ENCODE results near the gene TINAG.
"Not testable (repeated sequence)": the region's sequence is repeated elsewhere in the genome, so short reads cannot be mapped to it uniquely, and the experiment has no call there.

The TINAG gene

GRCh38 chr6:54299542-54300269, 8.5 kb upstream of the TINAG start:
- DNase-seq (ENCODE audit: insufficient read length, low spot score) (no peak), FAIRE-seq (no peak)
- TF ChIP-seq POLR2A (IDR thresholded peaks at IDR 0.05; ENCODE audit: low read depth, low read length) = no peak
- no peak for TF ChIP-seq POU2F2 (IDR thresholded peaks at IDR 0.05; ENCODE audit: low read depth, low read length)
- no peak for TF ChIP-seq SPI1 (IDR thresholded peaks at IDR 0.05; ENCODE audit: low read depth, low read length)
- no peak for TF ChIP-seq POLR2AphosphoS5 (IDR thresholded peaks at IDR 0.05; ENCODE audit: low read depth, low read length)
- TF ChIP-seq TAF1 (IDR thresholded peaks at IDR 0.05; ENCODE audit: low read depth, low read length) = no peak
- no peak for TF ChIP-seq PAX5 (IDR thresholded peaks at IDR 0.05; ENCODE audit: insufficient read depth, low read length, severe bottlenecking)

- no peak for FAIRE-seq
- no peak for TF ChIP-seq SPI1 (IDR thresholded peaks at IDR 0.05; ENCODE audit: low read depth, low read length)
- DNase-seq (ENCODE audit: insufficient read length, low spot score) = no peak
Observed at GRCh38 chr6:54301770-54302169, 6.5 kb upstream of the TINAG start.

GRCh38 chr6:54307439-54307910, 766 bp upstream of the TINAG start:
- FAIRE-seq (no peak), DNase-seq (ENCODE audit: insufficient read length, low spot score) (no peak)
- TF ChIP-seq POU2F2 (IDR thresholded peaks at IDR 0.05; ENCODE audit: low read depth, low read length) (no peak), POLR2A (IDR thresholded peaks at IDR 0.05; ENCODE audit: low read depth, low read length) (no peak), TAF1 (IDR thresholded peaks at IDR 0.05; ENCODE audit: low read depth, low read length) (no peak), SPI1 (IDR thresholded peaks at IDR 0.05; ENCODE audit: low read depth, low read length) (no peak), PAX5 (IDR thresholded peaks at IDR 0.05; ENCODE audit: insufficient read depth, low read length, severe bottlenecking) (no peak), POLR2AphosphoS5 (IDR thresholded peaks at IDR 0.05; ENCODE audit: low read depth, low read length) (no peak)

- FAIRE-seq = no peak
- TF ChIP-seq TAF1 (IDR thresholded peaks at IDR 0.05; ENCODE audit: low read depth, low read length) (no peak), POLR2AphosphoS5 (IDR thresholded peaks at IDR 0.05; ENCODE audit: low read depth, low read length) (no peak), POLR2A (IDR thresholded peaks at IDR 0.05; ENCODE audit: low read depth, low read length) (no peak), PAX5 (IDR thresholded peaks at IDR 0.05; ENCODE audit: insufficient read depth, low read length, severe bottlenecking) (no peak), POU2F2 (IDR thresholded peaks at IDR 0.05; ENCODE audit: low read depth, low read length) (no peak), SPI1 (IDR thresholded peaks at IDR 0.05; ENCODE audit: low read depth, low read length) (no peak)
- DNase-seq (ENCODE audit: insufficient read length, low spot score) = no peak
Observed at GRCh38 chr6:54308986-54309315, 710 bp downstream of the TINAG start.

GRCh38 chr6:54310377-54311152, 2.3 kb downstream of the TINAG start:
- DNase-seq (ENCODE audit: insufficient read length, low spot score) (no peak), FAIRE-seq (no peak)

GRCh38 chr6:54315656-54316055, 7.4 kb downstream of the TINAG start:
- DNase-seq (ENCODE audit: insufficient read length, low spot score) (no peak), FAIRE-seq (no peak)
- no peak for TF ChIP-seq POLR2A (IDR thresholded peaks at IDR 0.05; ENCODE audit: low read depth, low read length)
- no peak for TF ChIP-seq SPI1 (IDR thresholded peaks at IDR 0.05; ENCODE audit: low read depth, low read length)
- TF ChIP-seq PAX5 (IDR thresholded peaks at IDR 0.05; ENCODE audit: insufficient read depth, low read length, severe bottlenecking) = no peak
- no peak for TF ChIP-seq POLR2AphosphoS5 (IDR thresholded peaks at IDR 0.05; ENCODE audit: low read depth, low read length)
- no peak for TF ChIP-seq TAF1 (IDR thresholded peaks at IDR 0.05; ENCODE audit: low read depth, low read length)
- no peak for TF ChIP-seq POU2F2 (IDR thresholded peaks at IDR 0.05; ENCODE audit: low read depth, low read length)

More at GRCh38 chr6:54310377-54311152, 2.3 kb downstream of the TINAG start:
- TF ChIP-seq PAX5 (IDR thresholded peaks at IDR 0.05; ENCODE audit: insufficient read depth, low read length, severe bottlenecking) (no peak), TAF1 (IDR thresholded peaks at IDR 0.05; ENCODE audit: low read depth, low read length) (no peak), POLR2A (IDR thresholded peaks at IDR 0.05; ENCODE audit: low read depth, low read length) (no peak), POLR2AphosphoS5 (IDR thresholded peaks at IDR 0.05; ENCODE audit: low read depth, low read length) (no peak), SPI1 (IDR thresholded peaks at IDR 0.05; ENCODE audit: low read depth, low read length) (no peak), POU2F2 (IDR thresholded peaks at IDR 0.05; ENCODE audit: low read depth, low read length) (no peak)

GRCh38 chr6:54320871-54321270, 12.6 kb downstream of the TINAG start:
- no peak for FAIRE-seq
- no peak for DNase-seq (ENCODE audit: insufficient read length, low spot score)

GRCh38 chr6:54327631-54328030, 19.4 kb downstream of the TINAG start:
- TF ChIP-seq SPI1 (IDR thresholded peaks at IDR 0.05; ENCODE audit: low read depth, low read length) (no peak), POLR2A (IDR thresholded peaks at IDR 0.05; ENCODE audit: low read depth, low read length) (no peak), POLR2AphosphoS5 (IDR thresholded peaks at IDR 0.05; ENCODE audit: low read depth, low read length) (no peak), POU2F2 (IDR thresholded peaks at IDR 0.05; ENCODE audit: low read depth, low read length) (no peak), TAF1 (IDR thresholded peaks at IDR 0.05; ENCODE audit: low read depth, low read length) (no peak), PAX5 (IDR thresholded peaks at IDR 0.05; ENCODE audit: insufficient read depth, low read length, severe bottlenecking) (no peak)
- FAIRE-seq (no peak), DNase-seq (ENCODE audit: insufficient read length, low spot score) (no peak)

More at GRCh38 chr6:54320871-54321270, 12.6 kb downstream of the TINAG start:
- no peak for TF ChIP-seq POU2F2 (IDR thresholded peaks at IDR 0.05; ENCODE audit: low read depth, low read length)
- TF ChIP-seq PAX5 (IDR thresholded peaks at IDR 0.05; ENCODE audit: insufficient read depth, low read length, severe bottlenecking) = no peak
- no peak for TF ChIP-seq POLR2A (IDR thresholded peaks at IDR 0.05; ENCODE audit: low read depth, low read length)
- no peak for TF ChIP-seq TAF1 (IDR thresholded peaks at IDR 0.05; ENCODE audit: low read depth, low read length)

- not testable (repeated sequence) for DNase-seq (ENCODE audit: insufficient read length, low spot score); FAIRE-seq
Observed at GRCh38 chr6:54331571-54331970, 23.3 kb downstream of the TINAG start.

GRCh38 chr6:54335871-54336270, 27.6 kb downstream of the TINAG start:
- FAIRE-seq (no peak), DNase-seq (ENCODE audit: insufficient read length, low spot score) (no peak)
- TF ChIP-seq TAF1 (IDR thresholded peaks at IDR 0.05; ENCODE audit: low read depth, low read length) (no peak), POLR2A (IDR thresholded peaks at IDR 0.05; ENCODE audit: low read depth, low read length) (no peak), PAX5 (IDR thresholded peaks at IDR 0.05; ENCODE audit: insufficient read depth, low read length, severe bottlenecking) (no peak), SPI1 (IDR thresholded peaks at IDR 0.05; ENCODE audit: low read depth, low read length) (no peak), POU2F2 (IDR thresholded peaks at IDR 0.05; ENCODE audit: low read depth, low read length) (no peak), POLR2AphosphoS5 (IDR thresholded peaks at IDR 0.05; ENCODE audit: low read depth, low read length) (no peak)

All from GM12891 (cell line).